Right atrium auricular region (tissue), 2 donors: ENCODE results near the gene COQ10A. TPM values are rescaled to one million over a fixed set of nuclear protein-coding genes. Genes with fewer than 3 reads are reported as not detected.

Source experiments
- DNase-seq: peaks from one replicate; pipeline ENCODE4 v3.0.0-alpha.2; 2019; ENCODE audit warnings: low spot score
- H3K27ac ChIP-seq, 2 donors: fragments of 200-600 bp; sonication (generic); 1 replicate in 1 of 2; 2 replicates in 1 of 2; pipeline ENCODE4 v1.5.1; 2016 to 2019
- H3K27me3 ChIP-seq, 2 donors: fragments of 200-600 bp; sonication (generic); one replicate each; pipeline versions ENCODE4 v1.5.1 to v1.6.0; 2017 to 2019
- H3K36me3 ChIP-seq: fragments of 200-600 bp; sonication (generic); one replicate; pipeline ENCODE4 v1.5.1; 2016
- H3K4me1 ChIP-seq, 2 donors: fragments of 200-600 bp; sonication (generic); one replicate each; pipeline versions ENCODE4 v1.5.1 to v1.6.0; 2017 to 2019
- H3K4me3 ChIP-seq, 2 donors: fragments of 200-600 bp; sonication (generic); 1 replicate in 1 of 2; 2 replicates in 1 of 2; pipeline ENCODE4 v1.5.1; 2017 to 2019; ENCODE audit warnings: mild to moderate bottlenecking in 1 of 2, moderate library complexity in 1 of 2
- H3K9me3 ChIP-seq, 2 donors: fragments of 200-600 bp; sonication (generic); one replicate each; pipeline ENCODE4 v1.5.1; 2019
- CTCF ChIP-seq, 2 donors: fragments of 200-600 bp; sonication (generic); IDR thresholded peaks; one replicate each; pipeline ENCODE4 v1.5.1; 2019; ENCODE audit warnings: antibody characterized with exemption in 2 of 2
- total RNA-seq, 2 donors: library from RNA; depleted of rRNA; stranded (reverse); fragments of >200 nt; gene quantifications; one replicate each; pipeline ENCODE4 v1.1.0, GENCODE V29; 2016

COQ10A gene
- total RNA-seq, 2 donors from 2014 or later = 68.5 to 149 TPM

- H3K4me3 ChIP-seq = peak overlapping the region in 1 of 2 donors; percentile 95
- no peak for TF ChIP-seq CTCF (IDR thresholded peaks at IDR 0.05)
- H3K9me3 ChIP-seq = no peaks in the 10 kb centered on the region
- H3K4me1 ChIP-seq = peaks cover 0 to 22% of the 10 kb centered on the region in 2 donors
- no peaks in the 10 kb centered on the region for H3K27me3 ChIP-seq
- peaks cover 54% of the 10 kb centered on the region for H3K36me3 ChIP-seq
- DNase-seq = no peak
- H3K27ac ChIP-seq = no peak overlapping the region
These were observed 10.3 kb upstream of the COQ10A start for GRCh38 chr12:56256326-56256960.

- TF ChIP-seq CTCF (IDR thresholded peaks at IDR 0.05) = no peak
- peaks cover 0 to 22% of the 10 kb centered on the region in 2 donors for H3K4me1 ChIP-seq
- no peaks in the 10 kb centered on the region for H3K27me3 ChIP-seq
- H3K4me3 ChIP-seq = peak overlapping the region; percentile 95 to 98
- peaks cover 47% of the 10 kb centered on the region for H3K36me3 ChIP-seq
- H3K27ac ChIP-seq = peak overlapping the region in 1 of 2 donors; percentile 93
- DNase-seq = no peak
- H3K9me3 ChIP-seq = no peaks in the 10 kb centered on the region
These were observed 9.7 kb upstream of the COQ10A start for GRCh38 chr12:56257071-56257470.

GRCh38 chr12:56257491-56258067 lies 9.2 kb upstream of the COQ10A start:
- H3K4me1 ChIP-seq = peaks cover 0 to 22% of the 10 kb centered on the region in 2 donors
- no peaks in the 10 kb centered on the region for H3K9me3 ChIP-seq
- peak overlapping the region; percentile 85 to 93 for H3K27ac ChIP-seq
- H3K4me3 ChIP-seq = peak overlapping the region; percentile 95 to 98
- H3K27me3 ChIP-seq = no peaks in the 10 kb centered on the region
- peaks cover 42% of the 10 kb centered on the region for H3K36me3 ChIP-seq
- DNase-seq = no peak
- TF ChIP-seq CTCF (IDR thresholded peaks at IDR 0.05) = no peak

- Histone ChIP-seq H3K36me3 (peaks cover 36% of the 10 kb centered on the region), H3K4me3 (peak within 1 kb of the TSS; percentile 95 to 98), H3K9me3 (no peaks in the 10 kb centered on the region), H3K27ac (peak within 1 kb of the TSS; percentile 85 to 93), H3K4me1 (peaks cover 0 to 22% of the 10 kb centered on the region in 2 donors), H3K27me3 (no peaks in the 10 kb centered on the region)
- peak; percentile 83 to 96 for TF ChIP-seq CTCF (IDR thresholded peaks at IDR 0.05)
- peak; percentile 73 for DNase-seq
These were observed 8.5 kb upstream of the COQ10A start, which contains the start of gene ANKRD52 for GRCh38 chr12:56258068-56258819. Gene ANKRD52, minus strand, starts transcription at chr12:56258384. Its CDS starts 115 bp downstream, at chr12:56258269.

- DNase-seq = no peak
- H3K4me3 ChIP-seq = peak overlapping the region; percentile 95 to 98
- peak overlapping the region; percentile 85 to 93 for H3K27ac ChIP-seq
- peaks cover 30% of the 10 kb centered on the region for H3K36me3 ChIP-seq
- H3K9me3 ChIP-seq = no peaks in the 10 kb centered on the region
- H3K27me3 ChIP-seq = no peaks in the 10 kb centered on the region
- no peak for TF ChIP-seq CTCF (IDR thresholded peaks at IDR 0.05)
- peaks cover 0 to 22% of the 10 kb centered on the region in 2 donors for H3K4me1 ChIP-seq
These were observed 7.9 kb upstream of the COQ10A start for GRCh38 chr12:56258820-56259183.
